Measurements from ENCODE around the gene CDH20. TPM values are rescaled to one million over a fixed set of nuclear protein-coding genes. Genes with fewer than 3 reads are reported as not detected.

CDH20 gene
- total and polyA plus RNA-seq, 2 experiments from 2014 or later = not detected

- peak; percentile 60 for TF ChIP-seq CTCF (IDR thresholded peaks at IDR 0.05; ENCODE audit: low read depth, low read length)
- Histone ChIP-seq H3K36me3 (no peaks in the 10 kb centered on the region), H3K9me3 (ENCODE audit: low read depth) (no peaks in the 10 kb centered on the region), H3K27ac (no peak overlapping the region), H3K27me3 (no peaks in the 10 kb centered on the region), H3K4me1 (ENCODE audit: low read depth) (no peaks in the 10 kb centered on the region), H3K4me3 (no peak overlapping the region)
- DNase-seq (ENCODE audit: low read depth in 1 of 2, low spot score in 1 of 2) = peak; percentile 13 to 21
These were observed 101.9 kb downstream of the CDH20 start for GRCh38 chr18:61435064-61435652.

GRCh38 chr18:61443081-61443725 is 110.0 kb downstream of the CDH20 start:
- no peak for TF ChIP-seq CTCF (IDR thresholded peaks at IDR 0.05; ENCODE audit: low read depth, low read length)

GRCh38 chr18:61448316-61448715 is 115.1 kb downstream of the CDH20 start:
- Histone ChIP-seq H3K27ac (no peak overlapping the region), H3K36me3 (no peaks in the 10 kb centered on the region), H3K4me1 (ENCODE audit: low read depth) (no peaks in the 10 kb centered on the region), H3K4me3 (no peak overlapping the region), H3K27me3 (no peaks in the 10 kb centered on the region), H3K9me3 (ENCODE audit: low read depth) (no peaks in the 10 kb centered on the region)
- TF ChIP-seq CTCF (IDR thresholded peaks at IDR 0.05; ENCODE audit: low read depth, low read length) = no peak
- no peak for DNase-seq (ENCODE audit: low read depth in 1 of 2, low spot score in 1 of 2)

More at GRCh38 chr18:61443081-61443725, 110.0 kb downstream of the CDH20 start:
- no peaks in the 10 kb centered on the region for H3K27me3 ChIP-seq
- H3K4me1 ChIP-seq (ENCODE audit: low read depth) = no peaks in the 10 kb centered on the region
- H3K36me3 ChIP-seq = no peaks in the 10 kb centered on the region
- no peak overlapping the region for H3K4me3 ChIP-seq
- DNase-seq (ENCODE audit: low read depth in 1 of 2, low spot score in 1 of 2) = no peak
- H3K9me3 ChIP-seq (ENCODE audit: low read depth) = no peaks in the 10 kb centered on the region
- H3K27ac ChIP-seq = no peak overlapping the region

- no peak for TF ChIP-seq CTCF (IDR thresholded peaks at IDR 0.05; ENCODE audit: low read depth, low read length)
- Histone ChIP-seq H3K36me3 (no peaks in the 10 kb centered on the region), H3K27ac (no peak overlapping the region)
These were observed 126.8 kb downstream of the CDH20 start for GRCh38 chr18:61459896-61460648.

GRCh38 chr18:61464551-61465142 is 131.4 kb downstream of the CDH20 start:
- no peaks in the 10 kb centered on the region for H3K36me3 ChIP-seq
- no peaks in the 10 kb centered on the region for H3K4me1 ChIP-seq (ENCODE audit: low read depth)
- no peak overlapping the region for H3K27ac ChIP-seq
- no peaks in the 10 kb centered on the region for H3K9me3 ChIP-seq (ENCODE audit: low read depth)
- DNase-seq (ENCODE audit: low read depth in 1 of 2, low spot score in 1 of 2) = no peak
- no peak for TF ChIP-seq CTCF (IDR thresholded peaks at IDR 0.05; ENCODE audit: low read depth, low read length)
- no peak overlapping the region for H3K4me3 ChIP-seq
- no peaks in the 10 kb centered on the region for H3K27me3 ChIP-seq

More at GRCh38 chr18:61459896-61460648, 126.8 kb downstream of the CDH20 start:
- Histone ChIP-seq H3K4me3 (no peak overlapping the region), H3K27me3 (no peaks in the 10 kb centered on the region), H3K9me3 (ENCODE audit: low read depth) (no peaks in the 10 kb centered on the region), H3K4me1 (ENCODE audit: low read depth) (no peaks in the 10 kb centered on the region)
- DNase-seq (ENCODE audit: low read depth in 1 of 2, low spot score in 1 of 2) = no peak

All from cardiac muscle cell (in vitro differentiated cells and primary cell).